Measurements from ENCODE around the gene DCUN1D5. TPM values are rescaled to one million over a fixed set of nuclear protein-coding genes. Genes with fewer than 3 reads are reported as not detected.

The DCUN1D5 gene
- total and polyA plus RNA-seq, 9 of the 15 experiments (the other 6 are each of a cell fraction or from before 2014, with no cell fraction given): 38.4 to 242 (median 115) TPM

GRCh38 chr11:103013421-103013820 is 78.5 kb downstream of the DCUN1D5 start:
- no peak overlapping the region for H3K9ac ChIP-seq (ENCODE audit: insufficient read depth in 1 of 2, low read depth in 2 of 2, low read length in 2 of 2)
- intact Hi-C loops (cut with micrococcal nuclease) (no loop called here), in situ Hi-C loops (cut with MboI) (no loop called here)
- no peak for DNase-seq (ENCODE audit: extremely low read depth in 1 of 4, low spot score in 3 of 4)
- ATAC-seq: no peak
- CTCF ChIA-PET (ENCODE audit: low intra/inter-chr PET ratio): no interaction called here
- BruUV-seq (replicated peaks): no TSS peak
- H2AFZ ChIP-seq (ENCODE audit: low read depth, low read length): no peak overlapping the region
- no peaks in the 10 kb centered on the region for H4K20me1 ChIP-seq (replicated peaks; ENCODE audit: control insufficient read depth, insufficient read depth, low read length)
- POLR2A ChIA-PET: no interaction called here
- no peaks in the 10 kb centered on the region for H3K4me1 ChIP-seq (replicated peaks in 1 of 2; ENCODE audit: control insufficient read depth in 2 of 2, insufficient read depth in 2 of 2, low read length in 2 of 2)
- no peak for FAIRE-seq
- WGBS (ENCODE audit: insufficient coverage, low coverage, missing lambda C conversion rate): 0% methylated on average over 1 of the region's 1 CpG
- no peak overlapping the region for H3K27ac ChIP-seq (ENCODE audit: extremely low read depth, low read depth, low read length)
- H3K9me1 ChIP-seq (ENCODE audit: control insufficient read depth, insufficient read depth, low read length): no peaks in the 10 kb centered on the region
- no peak overlapping the region for H3K4me2 ChIP-seq (ENCODE audit: insufficient read depth, low read length)
- no peak overlapping the region for H3K4me3 ChIP-seq
- H3K36me3 ChIP-seq (ENCODE audit: control insufficient read depth, insufficient read depth, low read length): no peaks in the 10 kb centered on the region
- no peaks in the 10 kb centered on the region for H3K79me2 ChIP-seq (ENCODE audit: control insufficient read depth, insufficient read depth, low read length)
- H3K27me3 ChIP-seq (ENCODE audit: control insufficient read depth in 2 of 2, insufficient read depth in 2 of 2, low read length in 2 of 2): no peaks in the 10 kb centered on the region
- no peaks in the 10 kb centered on the region for H3K9me3 ChIP-seq (replicated peaks; ENCODE audit: control insufficient read depth, insufficient read depth, low read depth, low read length)
- TF ChIP-seq STAT6 (CRISPR knock-in tag; IDR thresholded peaks at IDR 0.05) (no peak), ZNF41 (CRISPR knock-in tag; conservative IDR thresholded peaks at IDR 0.05) (no peak), CHD7 (IDR thresholded peaks at IDR 0.05; ENCODE audit: low read depth, low read length) (no peak), EHMT2 (IDR thresholded peaks at IDR 0.05) (no peak), JUNB (CRISPR knock-in tag; conservative IDR thresholded peaks at IDR 0.05) (no peak), CSDE1 (IDR thresholded peaks at IDR 0.05) (no peak), YBX1 (IDR thresholded peaks at IDR 0.05) (no peak), U2AF1 (optimal IDR thresholded peaks at IDR 0.05; ENCODE audit: low read depth, low read length) (no peak), RBM15 (IDR thresholded peaks at IDR 0.05; ENCODE audit: insufficient read depth, low read length) (no peak)
